B cell (primary cell): ENCODE measurements around the gene PDK4. TPM values are rescaled to one million over a fixed set of nuclear protein-coding genes. Genes with fewer than 3 reads are reported as not detected.
"Not testable (repeated sequence)": the region's sequence is repeated elsewhere in the genome, so short reads cannot be mapped to it uniquely, and the experiment has no call there.

ENCODE experiments used
- ATAC-seq: fragments of 200-7000 bp; cut with Tn5 transposase; one replicate; pipeline ENCODE4 v1.10.0; 2021; ENCODE audit warnings: low read depth, mild to moderate bottlenecking, moderate number of reproducible peaks, moderate library complexity
- CTCF ChIA-PET: fragments of 350-600 bp; sonication (Branson Sonifier 250); formaldehyde crosslinking; loops from one replicate; lab custom pipeline; 2021; ENCODE audit warnings: antibody characterized with exemption, inconsistent platforms; lab: Charles Lee
- POLR2A ChIA-PET: fragments of 350-600 bp; sonication (Branson Sonifier 250); formaldehyde crosslinking; loops from one replicate; lab custom pipeline; 2021; ENCODE audit warnings: antibody characterized with exemption; lab: Charles Lee
- DNase-seq: peaks from one replicate; pipeline ENCODE4 v3.0.0; 2013
- H2AFZ ChIP-seq: 2 replicates; pipeline ENCODE4 v1.6.1; 2012; ENCODE audit warnings: mild to moderate bottlenecking, low read depth, low read length; ENCODE audit not compliant: insufficient read depth, poor library complexity, severe bottlenecking
- H3K27ac ChIP-seq, 2 donors: 1 replicate in 1 of 2; 2 replicates in 1 of 2; pipeline ENCODE4 v1.5.1; 2012 to 2013; ENCODE audit warnings: low read length in 2 of 2, mild to moderate bottlenecking in 2 of 2, moderate library complexity in 1 of 2
- H3K27me3 ChIP-seq, 4 experiments: fragments of 200-600 bp in 1 of 4; sonication (generic) in 1 of 4; replicated peaks in 1 of 4; 1 replicate in 2 of 4; 2 replicates in 2 of 4; pipeline versions ENCODE4 v1.6.1 to v1.7.0; 2013 to 2016; ENCODE audit warnings: low read length in 3 of 4, mild to moderate bottlenecking in 2 of 4, mixed read lengths in 1 of 4, moderate library complexity in 1 of 4; ENCODE audit not compliant: insufficient read depth in 4 of 4, control insufficient read depth in 3 of 4; ENCODE audit errors: control extremely low read depth in 1 of 4
- H3K36me3 ChIP-seq, 2 experiments: replicated peaks in 1 of 2; 1 replicate in 1 of 2; 2 replicates in 1 of 2; pipeline versions ENCODE4 v1.6.1 to v1.7.1; 2013; ENCODE audit warnings: low read length in 1 of 2; ENCODE audit not compliant: insufficient read depth in 2 of 2, control insufficient read depth in 1 of 2; ENCODE audit errors: control extremely low read depth in 1 of 2, extremely low read depth in 1 of 2
- H3K4me1 ChIP-seq, 2 donors: fragments of 200-600 bp in 1 of 2; sonication (generic) in 1 of 2; 1 replicate in 1 of 2; 2 replicates in 1 of 2; pipeline versions ENCODE4 v1.5.1 to v1.6.1; 2013 to 2017; ENCODE audit warnings: low read length in 2 of 2; ENCODE audit not compliant: control insufficient read depth in 2 of 2, insufficient read depth in 2 of 2
- H3K4me2 ChIP-seq: replicated peaks from 2 replicates; pipeline ENCODE3; 2012; ENCODE audit warnings: mild to moderate bottlenecking, low read depth, low read length; ENCODE audit not compliant: poor library complexity, severe bottlenecking
- H3K4me3 ChIP-seq, 5 experiments: fragments of 200-600 bp in 1 of 5; sonication (generic) in 1 of 5; 1 replicate in 3 of 5; 2 replicates in 2 of 5; pipeline versions ENCODE4 v1.5.1 to v1.7.0; 2011 to 2016; ENCODE audit warnings: low read length in 4 of 5, mild to moderate bottlenecking in 4 of 5, low read depth in 2 of 5, control low read depth in 1 of 5, moderate library complexity in 1 of 5; ENCODE audit not compliant: insufficient read depth in 1 of 5; ENCODE audit errors: control extremely low read depth in 1 of 5, extremely low read depth in 1 of 5
- H3K79me2 ChIP-seq: fragments of 200-600 bp; sonication (generic); one replicate; pipeline ENCODE4 v1.6.0; 2016; ENCODE audit warnings: low read length; ENCODE audit not compliant: control insufficient read depth, insufficient read depth
- H3K9ac ChIP-seq: fragments of 200-600 bp; sonication (generic); 2 replicates; pipeline ENCODE4 v1.6.1; 2017; ENCODE audit warnings: mild to moderate bottlenecking, low read length, moderate library complexity
- H3K9me3 ChIP-seq, 3 donors: one replicate each; pipeline versions ENCODE4 v1.6.1 to v1.7.1; 2013; ENCODE audit warnings: low read length in 2 of 3; ENCODE audit not compliant: control insufficient read depth in 2 of 3, insufficient read depth in 1 of 3; ENCODE audit errors: control extremely low read depth in 1 of 3
- H4K20me1 ChIP-seq: 2 replicates; pipeline ENCODE4 v1.6.0; 2012; ENCODE audit warnings: mild to moderate bottlenecking, low read length; ENCODE audit not compliant: insufficient read depth, control insufficient read depth, poor library complexity, severe bottlenecking
- H3K27ac Mint-ChIP-seq: one replicate; pipeline ENCODE4 v1.8.0; 2021; ENCODE audit warnings: mixed read lengths
- H3K27me3 Mint-ChIP-seq: one replicate; pipeline ENCODE4 v1.8.0; 2021; ENCODE audit warnings: mixed read lengths
- H3K4me1 Mint-ChIP-seq: one replicate; pipeline ENCODE4 v1.8.0; 2021; ENCODE audit warnings: mixed read lengths
- H3K4me3 Mint-ChIP-seq: one replicate; pipeline ENCODE4 v1.8.0; 2021; ENCODE audit warnings: mixed read lengths
- H3K9me3 Mint-ChIP-seq: one replicate; pipeline ENCODE4 v1.8.0; 2022; ENCODE audit warnings: mixed read lengths; ENCODE audit not compliant: insufficient read depth
- EZH2 ChIP-seq: IDR thresholded peaks from 2 replicates; pipeline ENCODE4 v1.6.1; 2012; ENCODE audit warnings: borderline replicate concordance, low read depth, mild to moderate bottlenecking, moderate library complexity, low read length; ENCODE audit not compliant: insufficient read depth, poor library complexity, severe bottlenecking
- WGBS: methylation state at CpG from one replicate; pipeline ENCODE4 v1.1.5; 2013; ENCODE audit warnings: missing lambda C conversion rate; ENCODE audit not compliant: insufficient coverage; 5-methylcytosine and 5-hydroxymethylcytosine counted together
- intact Hi-C: fragments of 100-400 bp; cut with micrococcal nuclease; formaldehyde crosslinking; loops from one replicate; pipeline ENCODE4 v1.10.0; 2022
- polyA plus RNA-seq: library from polyadenylated mRNA; depleted of rRNA; stranded (reverse); fragments of >200 nt; gene quantifications from 2 replicates; pipeline ENCODE4 v1.2.3, GENCODE V29; 2012
- total RNA-seq, 2 donors: library from RNA; stranded (reverse); fragments of 120-200 nt in 1 of 2; gene quantifications; 1 replicate in 1 of 2; 2 replicates in 1 of 2; pipeline versions ENCODE4 v1.2.3 to v1.2.4, GENCODE V29; 2013 to 2022
- TF ChIP-seq, protein P1 (sequence below): fragments of 200-600 bp; IDR thresholded peaks from one replicate; pipeline ENCODE4 v1.8.0; 2022; ENCODE audit warnings: antibody characterized with exemption, mild to moderate bottlenecking

Gene PDK4
- total and polyA plus RNA-seq, 2 donors (not counting 1 experiment from before 2014, with no cell fraction given) = 0.54 to 6.8 TPM

DNA sequence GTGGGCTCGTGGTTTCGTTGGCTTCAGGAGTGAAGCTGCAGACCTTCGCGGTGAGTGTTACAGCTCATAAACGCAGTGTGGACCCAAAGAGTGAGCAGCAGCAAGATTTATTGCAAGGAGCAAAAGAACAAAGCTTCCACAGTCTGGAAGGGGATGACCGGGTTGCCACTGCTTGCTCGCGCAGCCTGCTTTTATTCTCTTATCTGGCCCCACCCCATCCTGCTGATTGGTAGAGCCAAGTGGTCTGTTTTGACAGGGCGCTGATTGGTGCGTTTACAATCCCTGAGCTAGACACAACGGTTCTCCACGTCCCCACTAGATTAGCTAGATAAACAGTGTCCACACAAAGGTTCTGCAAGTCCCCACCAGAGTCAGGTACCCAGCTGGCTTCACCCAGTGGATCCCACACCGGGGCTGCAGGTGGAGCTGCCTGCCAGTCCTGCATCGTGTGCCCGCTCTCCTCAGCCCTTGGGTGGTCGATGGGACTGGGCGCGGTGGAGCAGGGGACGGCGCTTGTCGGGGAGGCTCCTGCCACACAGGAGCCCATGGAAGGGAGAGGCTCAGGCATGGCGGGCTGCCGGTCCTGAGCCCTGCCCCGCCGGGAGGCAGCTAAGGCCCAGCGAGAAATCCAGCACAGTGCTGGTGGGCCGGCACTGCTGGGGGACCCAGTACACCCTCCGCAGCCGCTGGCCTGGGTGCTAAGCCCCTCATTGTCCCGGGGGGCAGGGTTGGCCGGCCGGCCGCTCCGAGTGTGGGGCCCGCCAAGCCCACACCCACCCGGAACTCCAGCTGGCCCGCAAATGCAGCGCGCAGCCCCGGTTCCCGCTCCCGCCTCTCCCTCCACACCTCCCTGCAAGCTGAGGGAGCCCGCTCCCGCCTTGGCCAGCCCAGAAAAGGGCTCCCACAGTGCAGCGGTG is 44.0 kb downstream of the PDK4 start:
- H3K27me3 Mint-ChIP-seq = peaks cover 18% of the 10 kb centered on the region
- 95% methylated on average over 45 of the region's 45 CpGs for WGBS
- H3K9ac ChIP-seq, intact Hi-C loops, H3K4me3 ChIP-seq, H3K4me3 Mint-ChIP-seq, H3K4me1 Mint-ChIP-seq, H3K27me3 ChIP-seq, ATAC-seq, H3K27ac Mint-ChIP-seq, DNase-seq, H3K4me1 ChIP-seq, H3K79me2 ChIP-seq, H2AFZ ChIP-seq, H3K9me3 Mint-ChIP-seq, H4K20me1 ChIP-seq, H3K4me2 ChIP-seq, H3K9me3 ChIP-seq, H3K27ac ChIP-seq, H3K36me3 ChIP-seq, POLR2A ChIA-PET: not testable (repeated sequence)
- CTCF ChIA-PET = interaction anchor here (0.8 kb wide), 1 partner anchor 134 kb away, joined by 3 read pairs; no protein-coding TSS in a partner anchor

DNA sequence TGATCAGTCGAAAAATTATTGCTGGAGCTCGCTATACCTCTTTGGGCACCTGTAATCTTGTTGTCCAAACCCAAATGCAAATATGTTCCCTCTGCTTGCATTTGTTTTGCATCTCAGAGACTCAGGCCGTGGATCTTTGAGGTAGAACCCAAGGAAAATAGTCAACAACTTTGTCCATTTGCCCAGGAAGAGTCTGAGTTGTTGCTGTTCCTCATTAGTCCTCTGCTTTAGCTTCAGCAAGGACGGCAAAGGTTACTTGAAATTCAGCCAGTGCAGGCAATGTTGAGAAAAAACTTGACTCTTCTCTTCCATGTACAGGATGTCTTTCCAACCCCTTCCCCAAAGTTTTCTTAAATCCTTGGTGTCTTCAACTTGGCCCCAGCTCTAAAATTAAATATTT is 45.8 kb downstream of the PDK4 start:
- 86% methylated on average over 4 of the region's 4 CpGs for WGBS
- TF ChIP-seq EZH2 = no peak
- TF ChIP-seq, protein P1, sequence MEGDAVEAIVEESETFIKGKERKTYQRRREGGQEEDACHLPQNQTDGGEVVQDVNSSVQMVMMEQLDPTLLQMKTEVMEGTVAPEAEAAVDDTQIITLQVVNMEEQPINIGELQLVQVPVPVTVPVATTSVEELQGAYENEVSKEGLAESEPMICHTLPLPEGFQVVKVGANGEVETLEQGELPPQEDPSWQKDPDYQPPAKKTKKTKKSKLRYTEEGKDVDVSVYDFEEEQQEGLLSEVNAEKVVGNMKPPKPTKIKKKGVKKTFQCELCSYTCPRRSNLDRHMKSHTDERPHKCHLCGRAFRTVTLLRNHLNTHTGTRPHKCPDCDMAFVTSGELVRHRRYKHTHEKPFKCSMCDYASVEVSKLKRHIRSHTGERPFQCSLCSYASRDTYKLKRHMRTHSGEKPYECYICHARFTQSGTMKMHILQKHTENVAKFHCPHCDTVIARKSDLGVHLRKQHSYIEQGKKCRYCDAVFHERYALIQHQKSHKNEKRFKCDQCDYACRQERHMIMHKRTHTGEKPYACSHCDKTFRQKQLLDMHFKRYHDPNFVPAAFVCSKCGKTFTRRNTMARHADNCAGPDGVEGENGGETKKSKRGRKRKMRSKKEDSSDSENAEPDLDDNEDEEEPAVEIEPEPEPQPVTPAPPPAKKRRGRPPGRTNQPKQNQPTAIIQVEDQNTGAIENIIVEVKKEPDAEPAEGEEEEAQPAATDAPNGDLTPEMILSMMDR = no peak
- peak overlapping the region; percentile 7 for H3K27ac Mint-ChIP-seq
- Histone ChIP-seq H3K36me3 (no peaks in the 10 kb centered on the region), H3K9ac (no peak overlapping the region), H3K4me2 (no peak overlapping the region), H3K9me3 (no peaks in the 10 kb centered on the region), H4K20me1 (no peaks in the 10 kb centered on the region), H3K79me2 (no peaks in the 10 kb centered on the region), H2AFZ (no peak overlapping the region), H3K27me3 (peaks cover 0 to 5% (median 2%) of the 10 kb centered on the region in 4 experiments), H3K4me1 (peaks cover 0 to 2% of the 10 kb centered on the region in 2 donors), H3K27ac (no peak overlapping the region), H3K4me3 (no peak overlapping the region)
- intact Hi-C loops = no loop called here
- H3K4me3 Mint-ChIP-seq = no peak overlapping the region
- H3K9me3 Mint-ChIP-seq = no peaks in the 10 kb centered on the region
- peaks cover under 1% of the 10 kb centered on the region for H3K4me1 Mint-ChIP-seq
- no peak for ATAC-seq
- ChIA-PET POLR2A (no interaction called here), CTCF (interaction anchor here (1.2 to 1.4 kb wide), 2 partner anchors 22 to 140 kb away, joined by 5 to 6 read pairs; no protein-coding TSS in a partner anchor)
- peaks cover 18% of the 10 kb centered on the region for H3K27me3 Mint-ChIP-seq
- no peak for DNase-seq
